GM19240 (cell line): ENCODE results near the gene DTNB.
"Not testable (repeated sequence)": the region's sequence is repeated elsewhere in the genome, so short reads cannot be mapped to it uniquely, and the experiment has no call there.

ENCODE experiments used
- DNase-seq: peaks from one replicate; pipeline ENCODE4 v3.0.0; 2011; ENCODE audit warnings: low spot score; ENCODE audit not compliant: insufficient read length

The DTNB gene

GRCh38 chr2:25546852-25547251 lies 126.5 kb downstream of the DTNB start:
- DNase-seq, result no peak

- no peak for DNase-seq
Measured at GRCh38 chr2:25545899-25546298, 127.5 kb downstream of the DTNB start.

GRCh38 chr2:25544445-25544844 lies 128.9 kb downstream of the DTNB start:
- DNase-seq, result no peak

- no peak for DNase-seq
Measured at GRCh38 chr2:25543939-25544338, 129.4 kb downstream of the DTNB start.

- no peak for DNase-seq
Measured at GRCh38 chr2:25541378-25541777, 132.0 kb downstream of the DTNB start.

- DNase-seq, result no peak
Measured at GRCh38 chr2:25539136-25539535, 134.2 kb downstream of the DTNB start.

GRCh38 chr2:25537526-25537925 lies 135.9 kb downstream of the DTNB start:
- DNase-seq, result no peak

- DNase-seq, result not testable (repeated sequence)
Measured at GRCh38 chr2:25535411-25536289, 137.7 kb downstream of the DTNB start.

GRCh38 chr2:25534937-25535336 lies 138.4 kb downstream of the DTNB start:
- not testable (repeated sequence) for DNase-seq

- no peak for DNase-seq
Measured at GRCh38 chr2:25534455-25534854, 138.9 kb downstream of the DTNB start.

- DNase-seq, result not testable (repeated sequence)
Measured at GRCh38 chr2:25533771-25534170, 139.6 kb downstream of the DTNB start.

GRCh38 chr2:25532521-25532920 lies 140.9 kb downstream of the DTNB start:
- no peak for DNase-seq

- DNase-seq, result no peak
Measured at GRCh38 chr2:25529034-25529433, 144.3 kb downstream of the DTNB start.

GRCh38 chr2:25528173-25528572 lies 145.2 kb downstream of the DTNB start:
- no peak for DNase-seq

- DNase-seq, result no peak
Measured at GRCh38 chr2:25524507-25524906, 148.9 kb downstream of the DTNB start.

GRCh38 chr2:25523060-25523459 lies 150.3 kb downstream of the DTNB start:
- no peak for DNase-seq

GRCh38 chr2:25521665-25522387 lies 151.6 kb downstream of the DTNB start:
- no peak for DNase-seq

GRCh38 chr2:25521126-25521525 lies 152.3 kb downstream of the DTNB start:
- no peak for DNase-seq

- no peak for DNase-seq
Measured at GRCh38 chr2:25517701-25518100, 155.7 kb downstream of the DTNB start.

GRCh38 chr2:25514043-25514637 lies 159.2 kb downstream of the DTNB start:
- no peak for DNase-seq

- DNase-seq, result no peak
Measured at GRCh38 chr2:25512707-25513106, 160.7 kb downstream of the DTNB start.

- no peak for DNase-seq
Measured at GRCh38 chr2:25506226-25506625, 167.2 kb downstream of the DTNB start.
